Skin epidermis (tissue), 12 donors: ENCODE measurements around the gene EZR.
"Not testable (repeated sequence)": the region's sequence is repeated elsewhere in the genome, so short reads cannot be mapped to it uniquely, and the experiment has no call there.

Source experiments
- H3K27ac ChIP-seq, 21 experiments: fragments of 200-600 bp; sonication (generic) in 11 of 21; one replicate each; pipeline ENCODE4 v1.5.0; 2020; ENCODE audit warnings: mild to moderate bottlenecking in 3 of 21, inconsistent platforms in 2 of 21, moderate library complexity in 2 of 21
- H3K4me3 ChIP-seq, 7 experiments: fragments of 200-600 bp; sonication (generic) in 2 of 7; one replicate each; pipeline ENCODE4 v1.5.0; 2020; ENCODE audit warnings: inconsistent platforms in 2 of 7, mild to moderate bottlenecking in 2 of 7, moderate library complexity in 1 of 7

The EZR gene

DNA sequence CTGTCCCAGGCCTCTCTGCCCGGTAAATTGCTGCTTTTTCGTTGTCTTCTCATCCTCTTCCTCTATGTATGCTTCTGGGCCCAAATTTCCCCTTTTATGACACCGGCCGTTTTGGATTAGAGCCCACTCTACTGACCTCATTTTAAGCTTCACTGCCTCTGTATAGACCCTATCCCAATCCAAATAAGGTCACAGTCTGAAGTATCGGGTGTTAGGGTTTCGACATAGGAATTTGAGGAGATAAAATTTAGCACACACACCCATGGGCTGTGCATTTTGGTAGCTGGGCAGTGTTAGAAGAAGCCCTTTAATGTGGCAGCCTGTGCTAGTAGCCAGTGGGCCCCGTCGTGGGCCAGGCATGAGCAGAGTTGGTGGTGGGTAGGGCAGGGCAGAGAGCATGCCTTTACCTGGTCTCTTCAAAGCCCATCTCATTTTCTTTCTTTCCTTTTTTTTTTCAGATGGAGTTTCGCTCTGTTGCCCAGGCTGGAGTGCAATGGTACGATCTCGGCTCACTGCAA, 27.9 kb upstream of the EZR start:
- Histone ChIP-seq H3K4me3 (no peak overlapping the region), H3K27ac (peak overlapping the region in 4 of 21 experiments; percentile 18 to 87 (median 52))

DNA sequence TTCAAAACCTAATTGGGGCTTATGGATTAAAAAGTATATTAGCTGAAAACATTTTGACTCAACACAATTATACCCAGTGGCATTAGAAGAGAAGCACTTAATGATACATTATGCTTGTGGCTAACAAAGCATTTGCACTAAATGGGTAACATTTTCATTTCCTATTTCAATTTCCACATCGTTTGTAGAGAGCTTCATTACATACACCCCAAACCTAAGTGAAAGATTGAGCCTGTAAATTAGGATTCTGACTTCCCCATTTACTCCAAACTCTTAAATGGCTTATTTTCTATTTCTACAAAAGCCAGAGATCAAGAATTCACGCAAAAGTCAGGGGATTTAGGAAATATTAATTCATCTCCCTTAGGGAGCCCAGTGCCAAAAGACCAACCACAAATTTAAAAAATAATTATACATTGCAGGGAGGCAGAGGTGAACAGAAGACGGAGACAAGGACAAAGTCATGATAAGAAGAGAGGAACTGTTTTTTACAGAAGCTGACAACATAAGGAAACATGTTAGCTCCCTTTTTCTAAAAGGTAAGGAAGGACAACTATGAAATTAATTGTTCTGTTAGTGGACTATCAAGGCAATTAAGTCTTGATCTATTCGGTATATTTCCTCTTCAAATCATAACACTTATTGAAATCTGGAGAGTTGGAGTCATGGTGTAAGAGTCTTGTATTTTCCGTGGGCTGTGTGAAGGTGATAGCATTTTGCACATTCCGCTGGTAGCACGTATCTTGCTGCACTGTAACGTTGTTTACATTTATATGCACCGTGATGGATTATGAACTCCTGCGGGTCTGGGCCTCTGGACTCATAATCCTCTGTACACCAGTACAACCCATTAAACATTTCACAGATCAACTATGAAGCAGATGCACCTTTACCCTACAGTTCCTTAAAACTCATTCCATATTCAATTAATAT, 24.8 kb upstream of the EZR start:
- Histone ChIP-seq H3K4me3 (no peak overlapping the region), H3K27ac (no peak overlapping the region)

DNA sequence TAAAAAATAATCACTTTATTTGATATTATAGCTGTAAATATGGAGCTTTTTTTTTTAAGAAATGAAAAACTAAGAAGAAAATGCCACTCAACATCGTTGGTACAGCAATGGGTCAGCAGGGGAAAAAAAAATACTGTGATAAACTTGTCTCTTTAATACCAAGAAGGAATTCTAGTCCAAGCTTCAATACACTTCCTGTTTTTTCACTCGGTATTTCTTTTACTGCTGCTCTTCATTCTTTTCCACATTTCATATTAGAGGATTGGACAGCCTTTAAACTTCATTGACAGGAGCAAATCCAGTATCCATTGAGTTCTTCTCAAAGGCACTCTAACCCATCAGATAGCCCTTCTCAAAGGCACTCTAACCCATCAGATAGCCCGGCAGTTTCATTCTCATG, 22.2 kb upstream of the EZR start:
- Histone ChIP-seq H3K4me3 (no peak overlapping the region), H3K27ac (no peak overlapping the region)

- Histone ChIP-seq H3K4me3 (no peak overlapping the region), H3K27ac (no peak overlapping the region)
Observed at GRCh38 chr6:158840465-158840864, 21.3 kb upstream of the EZR start.

DNA sequence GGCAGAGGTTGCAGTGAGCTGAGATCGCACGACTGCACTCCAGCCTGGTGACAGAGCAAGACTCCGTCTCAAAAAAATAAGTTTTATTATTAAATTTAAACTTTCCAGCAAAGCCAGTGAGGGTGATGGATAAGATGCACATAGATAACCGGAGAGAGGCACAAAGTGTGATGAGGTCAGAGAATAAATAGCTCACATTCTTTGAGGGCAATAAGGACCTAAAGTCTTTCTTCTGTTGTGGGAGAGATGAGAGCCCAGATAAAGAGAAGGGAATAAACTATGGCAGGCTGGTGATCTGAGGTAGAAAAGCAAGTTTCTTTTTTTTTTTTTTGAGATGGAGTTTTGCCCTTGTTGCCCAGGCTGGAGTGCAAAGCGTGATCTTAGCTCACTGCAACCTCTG, 20.6 kb upstream of the EZR start:
- Histone ChIP-seq H3K27ac (no peak overlapping the region), H3K4me3 (no peak overlapping the region)

DNA sequence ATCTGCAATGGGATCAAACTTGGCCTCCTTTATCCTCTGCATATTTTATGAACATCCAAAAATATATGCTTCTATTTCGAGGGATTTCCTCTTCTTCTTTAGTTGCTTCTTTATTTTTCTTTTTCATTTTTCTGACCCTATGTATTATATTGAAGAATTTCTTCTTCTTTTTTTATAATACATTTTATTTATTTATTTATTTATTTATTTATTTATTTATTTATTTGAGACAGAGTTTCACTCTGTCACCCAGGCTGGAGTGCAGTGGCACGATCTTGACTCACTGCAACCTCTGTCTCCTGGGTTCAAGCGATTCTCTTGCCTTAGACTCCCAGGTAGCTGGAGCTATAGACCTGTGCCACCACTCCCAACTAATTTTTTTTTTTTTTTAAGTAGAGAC, 19.6 kb upstream of the EZR start:
- peak overlapping the region in 4 of 21 experiments; percentile 7 to 75 (median 32) for H3K27ac ChIP-seq
- H3K4me3 ChIP-seq: not testable (repeated sequence)

GRCh38 chr6:158837684-158838625, 18.8 kb upstream of the EZR start:
- peak overlapping the region in 12 of 21 experiments; percentile 7 to 75 (median 36) for H3K27ac ChIP-seq
- no peak overlapping the region for H3K4me3 ChIP-seq

DNA sequence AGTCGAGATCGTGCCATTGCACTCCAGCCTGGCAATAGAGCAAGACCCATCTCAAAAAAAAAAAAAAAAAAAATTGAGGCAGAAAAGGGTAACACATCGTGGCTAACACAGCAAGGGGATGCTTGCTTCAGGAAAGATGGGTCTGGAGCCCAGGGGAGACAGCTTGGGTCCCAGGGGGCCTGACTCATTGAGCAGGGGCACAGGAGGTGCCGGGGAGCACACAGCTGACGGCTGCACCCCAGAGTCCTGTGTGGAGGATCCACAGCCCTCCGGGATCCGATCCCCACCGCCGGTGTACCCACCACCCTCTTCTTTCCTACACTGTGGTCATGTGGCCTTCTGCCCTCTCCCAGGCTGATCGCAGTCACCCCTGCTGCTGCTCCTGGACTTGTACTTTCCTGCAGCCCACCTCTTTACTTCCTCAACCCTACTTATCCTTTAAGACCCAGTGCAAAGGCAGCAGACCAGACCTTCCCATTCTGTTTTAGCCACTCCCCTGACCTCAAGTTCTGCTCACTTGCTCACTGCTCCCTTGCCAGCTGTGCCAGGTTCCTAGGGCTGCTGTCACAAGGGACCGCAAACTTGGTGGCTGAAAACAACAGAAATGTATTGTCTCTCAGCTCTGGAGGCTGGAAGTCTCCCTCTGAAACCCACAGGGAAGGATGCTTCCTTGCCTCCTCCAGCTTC, 17.6 kb upstream of the EZR start:
- Histone ChIP-seq H3K27ac (no peak overlapping the region), H3K4me3 (no peak overlapping the region)

DNA sequence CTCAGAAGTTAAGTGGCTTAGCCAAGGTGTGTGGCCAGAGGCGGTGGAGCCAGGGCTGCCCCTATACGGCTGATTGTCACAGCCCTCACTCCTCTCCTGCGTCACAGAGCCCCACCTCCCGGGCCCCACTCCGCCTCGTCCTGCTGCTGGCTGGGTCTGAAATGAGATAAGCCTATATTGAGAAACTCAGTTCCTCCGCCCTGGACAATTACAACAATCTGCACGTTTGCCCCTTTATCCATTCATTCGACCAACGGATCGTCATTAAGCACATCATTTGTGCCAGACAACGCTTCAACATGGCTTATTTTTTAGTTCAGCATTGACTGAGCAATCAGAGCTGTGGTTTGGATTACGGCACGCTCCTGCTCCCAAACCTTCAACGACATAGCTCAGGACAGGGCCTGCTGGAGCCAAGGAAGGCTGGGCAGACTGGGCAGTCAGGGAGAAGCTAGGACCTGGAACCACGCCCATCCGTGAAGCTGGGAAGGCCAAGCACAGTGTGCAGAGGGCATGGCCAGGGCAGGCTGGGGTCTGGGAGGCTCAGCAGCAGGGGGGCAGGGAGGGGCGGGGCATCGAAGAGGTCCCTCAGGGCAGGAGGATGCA, 16.6 kb upstream of the EZR start:
- Histone ChIP-seq H3K4me3 (no peak overlapping the region), H3K27ac (no peak overlapping the region)

- Histone ChIP-seq H3K27ac (no peak overlapping the region), H3K4me3 (no peak overlapping the region)
Observed at GRCh38 chr6:158834675-158835385, 15.7 kb upstream of the EZR start.

DNA sequence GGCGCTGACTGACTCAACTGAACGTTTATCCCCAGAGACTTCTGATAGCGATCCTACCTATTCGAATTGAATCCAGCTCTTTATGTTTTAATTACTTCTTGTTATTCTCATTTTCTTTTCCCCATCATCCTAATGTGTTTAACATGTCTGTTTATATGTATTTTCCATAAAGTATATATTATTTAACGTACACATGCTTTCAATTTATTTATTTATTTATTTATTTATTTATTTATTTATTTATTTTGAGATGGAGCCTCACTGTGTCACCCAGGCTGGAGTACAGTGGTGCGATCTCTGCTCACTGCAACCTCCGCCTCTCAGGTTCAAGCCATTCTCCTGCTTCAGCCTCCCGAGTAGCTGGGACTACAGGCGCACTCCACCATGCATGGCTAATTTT, 13.6 kb upstream of the EZR start:
- not testable (repeated sequence) for H3K27ac ChIP-seq

DNA sequence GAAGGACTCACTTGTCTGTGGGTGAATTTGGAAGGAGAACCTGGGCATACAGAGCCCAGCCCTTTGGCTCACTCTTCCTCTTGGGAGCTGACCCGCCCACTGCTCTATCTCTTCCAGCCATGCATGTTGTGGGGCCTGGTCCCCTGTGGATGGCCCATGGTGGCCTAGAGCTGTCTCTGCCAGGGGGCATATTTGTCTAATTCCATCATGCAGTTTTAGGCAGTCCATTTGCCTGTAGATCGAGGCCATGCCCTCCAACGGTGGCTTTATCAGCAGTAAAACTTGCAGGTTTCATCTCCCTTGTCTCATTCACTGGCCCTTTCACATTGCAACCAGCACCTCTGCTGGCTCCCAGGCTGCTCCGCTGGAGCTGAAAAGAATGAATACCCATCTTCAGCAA, 12.9 kb upstream of the EZR start:
- peak overlapping the region in 7 of 21 experiments; percentile 15 to 71 (median 48) for H3K27ac ChIP-seq

More for the DNA sequence above, 13.6 kb upstream of the EZR start:
- H3K4me3 ChIP-seq: not testable (repeated sequence)

DNA sequence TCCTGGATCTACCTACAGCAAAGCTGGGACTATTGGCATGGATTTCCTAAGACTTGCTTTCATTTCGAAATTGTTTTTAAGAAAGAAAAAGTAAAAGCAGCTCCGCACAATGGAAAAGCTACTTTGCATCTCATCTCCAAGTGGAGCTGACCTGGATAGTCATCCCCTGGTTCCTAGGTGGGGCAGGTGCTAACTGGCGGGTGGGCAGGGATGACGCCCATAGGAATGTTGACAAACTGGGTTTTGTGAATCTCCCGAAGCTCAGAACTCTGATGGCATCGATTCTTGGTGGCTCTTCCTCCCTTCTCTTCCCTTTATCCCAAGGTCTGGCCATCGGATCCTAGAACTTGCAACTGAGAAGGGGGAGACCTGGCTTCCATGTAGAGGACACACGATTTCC, 12.4 kb upstream of the EZR start:
- Histone ChIP-seq H3K4me3 (no peak overlapping the region), H3K27ac (peak overlapping the region in 10 of 21 experiments; percentile 2 to 71 (median 38))

More for the DNA sequence above, 12.9 kb upstream of the EZR start:
- no peak overlapping the region for H3K4me3 ChIP-seq

DNA sequence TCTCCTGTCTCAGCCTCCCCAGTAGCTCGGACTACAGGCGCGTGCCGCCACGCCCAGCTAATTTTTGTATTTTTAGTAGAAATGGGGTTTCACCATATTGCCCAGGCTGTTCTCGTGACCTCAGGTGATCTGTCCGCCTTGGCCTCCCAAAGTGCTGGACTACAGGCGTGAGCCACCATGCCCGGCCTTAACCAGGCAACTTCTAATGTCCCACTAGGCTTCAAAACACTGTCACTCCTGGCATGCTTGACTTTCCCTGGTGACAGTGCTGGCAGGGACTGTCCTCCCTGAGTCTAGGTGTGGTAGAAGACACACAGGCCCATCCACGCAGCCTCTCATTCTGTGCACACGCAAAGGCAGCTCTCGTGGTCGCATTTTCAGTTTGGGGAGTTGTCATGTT, 11.6 kb upstream of the EZR start:
- Histone ChIP-seq H3K27ac (peak overlapping the region in 2 of 21 experiments; percentile 12 to 55), H3K4me3 (no peak overlapping the region)

DNA sequence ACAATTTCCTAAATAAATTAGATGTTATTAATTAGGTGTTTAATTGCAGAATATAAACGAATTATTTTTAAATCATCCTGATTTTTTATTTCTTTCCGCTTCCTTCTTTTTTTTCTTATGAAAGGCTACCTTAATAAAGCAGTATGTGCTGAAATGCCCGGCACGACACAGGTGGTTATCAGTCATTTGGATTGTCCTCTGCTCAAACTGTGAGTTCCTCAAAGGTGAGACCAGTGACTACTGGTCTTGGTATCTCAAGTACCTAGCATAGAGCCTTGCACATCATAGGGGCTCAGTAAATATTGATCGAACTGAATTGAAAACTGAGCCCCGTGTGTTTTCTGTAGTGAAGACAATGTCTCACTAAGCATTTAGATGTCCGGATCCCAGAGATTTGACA, 9.6 kb upstream of the EZR start:
- H3K4me3 ChIP-seq: no peak overlapping the region
- no peak overlapping the region for H3K27ac ChIP-seq

GRCh38 chr6:158826819-158827501, 7.8 kb upstream of the EZR start:
- Histone ChIP-seq H3K4me3 (no peak overlapping the region), H3K27ac (no peak overlapping the region)

GRCh38 chr6:158825951-158826306, 6.8 kb upstream of the EZR start:
- H3K4me3 ChIP-seq: no peak overlapping the region
- H3K27ac ChIP-seq: no peak overlapping the region
